A673 (cell line): ENCODE data around the gene OR2T35. TPM values are rescaled to one million over a fixed set of nuclear protein-coding genes. Genes with fewer than 3 reads are reported as not detected.
"Not testable (repeated sequence)": the region's sequence is repeated elsewhere in the genome, so short reads cannot be mapped to it uniquely, and the experiment has no call there.

Experiments
- BruUV-seq: library from RNA; stranded (reverse); fragments of 400-500 nt; replicated peaks from 2 replicates; lab custom pipeline; 2021; lab: Mats Ljungman, UMichigan
- CTCF ChIA-PET: fragments of 300-600 bp; sonication (Branson Sonifier 250); formaldehyde crosslinking; loops from one replicate; lab custom pipeline; 2022; ENCODE audit warnings: antibody characterized with exemption; lab: Charles Lee
- POLR2A ChIA-PET: fragments of 300-600 bp; sonication (Branson Sonifier 250); formaldehyde crosslinking; loops from one replicate; lab custom pipeline; 2022; ENCODE audit warnings: antibody characterized with exemption; ENCODE audit not compliant: low non-redundant PET; lab: Charles Lee
- DNase-seq: peaks from one replicate; pipeline ENCODE4 v3.0.0-alpha.2; 2015; ENCODE audit warnings: low spot score
- H3K27ac ChIP-seq: fragments of 200-600 bp; sonication (generic); 2 replicates; pipeline ENCODE4 v1.5.1; 2016; ENCODE audit warnings: mixed run types, low read depth, mild to moderate bottlenecking, mixed read lengths, antibody characterized with exemption, low read length; ENCODE audit not compliant: poor library complexity, severe bottlenecking
- H3K27me3 ChIP-seq: fragments of 200-600 bp; sonication (generic); replicated peaks from 2 replicates; pipeline ENCODE4 v1.6.1; 2017; ENCODE audit warnings: mixed run types, low read depth, mild to moderate bottlenecking, mixed read lengths, antibody characterized with exemption, low read length; ENCODE audit not compliant: insufficient read depth, poor library complexity
- H3K36me3 ChIP-seq: fragments of 200-600 bp; sonication (generic); 2 replicates; pipeline ENCODE4 v1.6.1; 2016; ENCODE audit warnings: mixed run types, mild to moderate bottlenecking, mixed read lengths, antibody characterized with exemption, low read length; ENCODE audit not compliant: insufficient read depth, poor library complexity, severe bottlenecking
- H3K4me1 ChIP-seq: fragments of 200-600 bp; sonication (generic); 2 replicates; pipeline ENCODE4 v1.6.1; 2017; ENCODE audit warnings: mixed run types, mild to moderate bottlenecking, mixed read lengths, antibody characterized with exemption, low read length; ENCODE audit not compliant: insufficient read depth, poor library complexity, severe bottlenecking
- H3K4me3 ChIP-seq: fragments of 200-600 bp; sonication (generic); 2 replicates; pipeline ENCODE4 v1.5.1; 2016; ENCODE audit warnings: low read depth, mixed run types, mild to moderate bottlenecking, mixed read lengths, low read length; ENCODE audit not compliant: poor library complexity, severe bottlenecking
- H3K9me3 ChIP-seq: fragments of 200-600 bp; sonication (generic); 2 replicates; pipeline ENCODE4 v1.6.1; 2016; ENCODE audit warnings: mixed run types, low read depth, mild to moderate bottlenecking, mixed read lengths, antibody characterized with exemption, low read length; ENCODE audit not compliant: poor library complexity, severe bottlenecking
- intact Hi-C: fragments of 100-400 bp; cut with micrococcal nuclease; formaldehyde crosslinking; loops from one replicate; pipeline ENCODE4 v1.10.0; 2022; ENCODE audit not compliant: unreplicated experiment
- total RNA-seq: library from RNA; stranded (reverse); gene quantifications from 2 replicates; pipeline ENCODE4 v1.2.3, GENCODE V29; 2021

OR2T35 gene
- total RNA-seq, 1 experiment from 2014 or later: not detected

DNA sequence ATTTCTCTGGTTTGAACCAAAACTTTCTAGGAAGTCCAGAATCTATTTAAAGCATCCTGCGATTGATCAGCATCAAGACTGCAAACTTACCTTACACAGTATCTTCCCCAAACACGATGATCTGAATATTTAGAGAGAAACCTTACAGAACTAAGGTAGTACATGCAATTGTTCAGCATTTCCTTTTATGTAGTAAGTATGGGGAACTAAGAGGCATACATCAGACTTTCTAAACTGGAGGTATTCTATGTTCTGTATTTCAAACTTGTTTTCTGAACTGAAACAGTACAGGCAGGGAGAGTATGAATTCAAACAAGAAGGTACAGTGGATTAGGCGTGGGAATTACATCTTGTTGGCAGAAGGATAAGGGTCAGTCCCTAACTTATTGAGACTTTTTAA lies 10.3 kb upstream of the OR2T35 start, which contains the start of gene OR2T27:
TSS of gene OR2T27 (minus strand) at position 175 of the 400 bp plus-strand sequence. CDS start 4,644 bp downstream, outside the sequence.
- H3K9me3 ChIP-seq, DNase-seq, POLR2A ChIA-PET, CTCF ChIA-PET, H3K36me3 ChIP-seq, H3K4me3 ChIP-seq, BruUV-seq, H3K4me1 ChIP-seq, H3K27ac ChIP-seq, H3K27me3 ChIP-seq, intact Hi-C loops: not testable (repeated sequence)

DNA sequence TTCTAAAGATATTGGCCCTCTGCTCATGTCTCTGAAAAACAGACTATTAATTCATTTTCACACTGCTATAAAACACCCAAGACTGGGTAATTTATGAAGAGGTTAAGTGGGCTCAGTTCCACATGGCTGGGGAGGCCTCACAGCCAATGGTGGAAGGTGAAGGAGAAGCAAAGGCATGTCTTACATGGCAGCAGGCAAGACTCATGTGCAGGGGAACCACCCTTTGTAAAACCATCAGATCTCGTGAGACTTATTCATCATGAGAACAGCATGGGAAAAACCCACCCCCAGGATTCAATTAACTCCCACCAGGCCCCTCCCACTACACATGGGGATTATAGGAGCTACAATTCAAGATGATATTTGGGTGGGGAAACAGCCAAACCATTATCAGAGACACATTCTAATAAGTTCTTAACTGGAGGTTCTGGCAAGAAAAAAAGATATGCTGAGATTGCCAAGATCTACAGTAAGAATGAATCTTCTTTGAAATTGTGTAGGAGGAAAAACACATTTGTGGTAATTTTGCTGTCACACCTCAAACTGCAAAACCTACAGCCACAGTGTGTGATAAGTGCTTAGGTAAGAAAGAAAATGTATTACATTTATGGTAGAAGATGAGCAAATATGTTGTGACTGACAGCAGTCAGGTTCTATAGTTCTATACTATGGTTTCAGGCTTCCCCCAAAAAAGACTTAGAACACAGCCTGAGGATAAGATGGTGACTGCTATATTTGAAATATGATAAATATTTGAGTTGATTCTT lies 3.9 kb upstream of the OR2T35 start:
- BruUV-seq, DNase-seq, H3K27ac ChIP-seq, H3K27me3 ChIP-seq, H3K4me1 ChIP-seq, intact Hi-C loops, POLR2A ChIA-PET, CTCF ChIA-PET, H3K4me3 ChIP-seq, H3K9me3 ChIP-seq, H3K36me3 ChIP-seq: not testable (repeated sequence)

- CTCF ChIA-PET, POLR2A ChIA-PET: not testable (repeated sequence)
Measured at GRCh38 chr1:248642971-248643651, 2.0 kb downstream of the OR2T35 start.

DNA sequence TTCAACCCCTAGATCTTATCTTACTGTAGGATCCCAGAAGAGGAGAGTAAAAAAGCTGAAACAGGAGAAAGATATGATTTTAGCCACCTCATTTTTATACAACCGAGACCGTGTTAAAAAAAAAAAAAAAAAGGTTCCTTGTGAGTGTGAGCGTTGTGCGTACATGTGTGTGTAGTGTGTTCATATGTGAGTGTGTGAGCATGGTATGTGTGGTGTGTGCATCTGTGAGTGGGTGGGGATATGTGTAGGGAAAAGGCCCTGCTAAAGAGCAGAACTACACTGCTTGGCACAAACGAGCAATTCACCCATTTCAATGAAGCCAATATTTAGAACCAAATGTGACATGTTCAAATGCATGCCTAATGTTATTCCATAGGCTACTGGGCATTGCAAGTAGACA lies 3.5 kb downstream of the OR2T35 start:
- BruUV-seq, POLR2A ChIA-PET, H3K4me3 ChIP-seq, DNase-seq, H3K4me1 ChIP-seq, H3K9me3 ChIP-seq, CTCF ChIA-PET, intact Hi-C loops, H3K27me3 ChIP-seq, H3K36me3 ChIP-seq, H3K27ac ChIP-seq: not testable (repeated sequence)

More at GRCh38 chr1:248642971-248643651, 2.0 kb downstream of the OR2T35 start:
- intact Hi-C loops, H3K4me3 ChIP-seq, H3K4me1 ChIP-seq, H3K36me3 ChIP-seq, H3K27me3 ChIP-seq, H3K27ac ChIP-seq, BruUV-seq, H3K9me3 ChIP-seq, DNase-seq: not testable (repeated sequence)

GRCh38 chr1:248640906-248641305 lies 4.2 kb downstream of the OR2T35 start:
- H3K36me3 ChIP-seq, H3K27ac ChIP-seq, H3K4me3 ChIP-seq, intact Hi-C loops, H3K4me1 ChIP-seq, POLR2A ChIA-PET, BruUV-seq, H3K9me3 ChIP-seq, CTCF ChIA-PET, H3K27me3 ChIP-seq, DNase-seq: not testable (repeated sequence)

GRCh38 chr1:248639652-248640051 lies 5.4 kb downstream of the OR2T35 start:
- CTCF ChIA-PET, BruUV-seq, POLR2A ChIA-PET, H3K27ac ChIP-seq, H3K27me3 ChIP-seq, H3K36me3 ChIP-seq, intact Hi-C loops, H3K9me3 ChIP-seq, DNase-seq, H3K4me3 ChIP-seq, H3K4me1 ChIP-seq: not testable (repeated sequence)

GRCh38 chr1:248636612-248637011 lies 8.5 kb downstream of the OR2T35 start:
- H3K4me1 ChIP-seq, POLR2A ChIA-PET, H3K36me3 ChIP-seq, H3K9me3 ChIP-seq, BruUV-seq, H3K27me3 ChIP-seq, H3K27ac ChIP-seq, DNase-seq, CTCF ChIA-PET, intact Hi-C loops, H3K4me3 ChIP-seq: not testable (repeated sequence)
